ENCODE results near the gene IZUMO2. TPM values are rescaled to one million over a fixed set of nuclear protein-coding genes. Genes with fewer than 3 reads are reported as not detected.
"Not testable (repeated sequence)": the region's sequence is repeated elsewhere in the genome, so short reads cannot be mapped to it uniquely, and the experiment has no call there.

Gene IZUMO2
- total RNA-seq, 1 donor from 2014 or later: not detected

DNA sequence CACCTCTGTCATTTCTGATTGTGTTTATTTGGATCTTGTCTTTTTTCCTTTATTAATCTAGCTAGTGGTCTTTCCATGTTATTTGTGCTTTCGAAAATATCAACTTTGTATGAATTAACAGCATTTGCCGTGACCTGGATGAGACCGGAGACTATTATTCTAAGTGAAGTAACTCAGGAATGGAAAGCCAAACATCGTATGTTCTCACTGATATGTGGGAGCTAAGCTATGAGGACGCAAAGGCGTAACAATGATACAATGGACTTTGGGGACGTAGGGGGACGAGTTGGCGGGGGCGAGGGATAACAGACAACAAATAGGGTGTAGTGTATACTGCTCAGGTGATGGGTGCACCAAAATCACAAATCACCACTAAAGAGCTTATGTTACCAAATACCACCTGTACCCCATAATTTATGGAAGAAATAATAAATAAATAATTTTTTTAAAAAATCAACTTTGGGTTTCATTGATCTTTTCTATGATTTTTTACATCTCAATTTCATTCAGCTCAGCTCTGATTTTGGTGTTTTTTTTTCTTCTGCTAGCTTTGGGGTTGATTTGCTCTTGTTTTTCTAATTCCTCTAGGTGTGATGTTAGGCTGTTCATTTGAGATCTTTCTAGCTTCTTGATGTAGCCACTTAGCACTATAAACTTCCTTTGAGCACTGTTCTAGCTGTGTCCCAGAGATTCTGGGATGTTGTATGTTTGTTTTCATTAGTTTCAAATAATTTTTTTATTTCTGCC lies 27.1 kb downstream of the IZUMO2 start:
- H3K4me1 Mint-ChIP-seq (ENCODE audit: unreplicated experiment); H3K36me3 Mint-ChIP-seq (ENCODE audit: unreplicated experiment): not testable (repeated sequence)

DNA sequence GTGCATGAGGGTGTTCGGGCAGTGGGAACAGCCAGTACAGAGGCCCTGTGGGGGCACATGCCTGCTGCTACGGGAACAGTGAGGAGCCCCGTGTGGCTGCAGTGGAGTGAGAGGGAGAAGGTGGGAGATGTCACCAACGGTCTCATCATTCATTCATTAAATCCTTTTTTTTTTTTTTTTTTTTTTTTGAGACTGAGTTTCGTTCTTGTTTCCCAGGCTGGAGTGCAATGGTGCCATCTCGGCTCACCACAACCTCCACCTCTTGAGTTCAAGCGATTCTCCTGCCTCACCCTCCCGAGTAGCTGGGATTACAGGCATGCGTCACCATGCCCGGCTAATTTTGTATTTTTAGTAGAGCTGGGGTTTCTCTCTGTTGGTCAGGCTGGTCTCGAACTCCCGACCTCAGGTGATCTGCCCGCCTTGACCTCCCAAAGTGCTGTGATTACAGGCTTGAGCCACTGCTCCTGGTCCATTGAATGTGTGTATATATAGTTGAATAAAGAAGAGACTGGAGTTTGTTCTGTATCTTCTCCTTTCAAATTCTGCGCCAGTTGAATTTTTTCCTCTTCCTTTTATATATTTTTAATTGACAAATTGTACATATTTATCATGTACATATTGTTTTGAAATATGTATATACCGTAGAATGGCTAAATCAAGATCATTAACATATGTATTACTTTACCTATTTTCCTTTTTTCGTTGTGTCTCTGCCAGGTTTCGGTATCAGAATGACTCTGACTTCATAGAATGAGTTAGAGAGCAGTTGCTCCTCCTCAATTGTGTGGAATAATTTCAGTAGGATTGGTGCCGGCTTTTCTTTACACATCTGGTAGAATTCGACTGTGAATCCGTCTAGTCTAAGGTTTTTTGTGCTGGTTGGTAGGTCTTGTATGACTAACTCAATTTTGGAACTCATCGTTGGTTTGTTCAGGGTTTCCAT lies 28.0 kb downstream of the IZUMO2 start:
- not testable (repeated sequence) for H3K9me3 Mint-ChIP-seq (ENCODE audit: unreplicated experiment); H3K4me3 Mint-ChIP-seq (ENCODE audit: unreplicated experiment); H3K4me1 Mint-ChIP-seq (ENCODE audit: unreplicated experiment); H3K27ac Mint-ChIP-seq (ENCODE audit: unreplicated experiment); DNase-seq (ENCODE audit: extremely low spot score, unreplicated experiment); H3K27me3 Mint-ChIP-seq (ENCODE audit: unreplicated experiment); H3K36me3 Mint-ChIP-seq (ENCODE audit: unreplicated experiment)

More for the DNA sequence above, 27.1 kb downstream of the IZUMO2 start:
- not testable (repeated sequence) for H3K9me3 Mint-ChIP-seq (ENCODE audit: unreplicated experiment); H3K27ac Mint-ChIP-seq (ENCODE audit: unreplicated experiment); H3K4me3 Mint-ChIP-seq (ENCODE audit: unreplicated experiment); H3K27me3 Mint-ChIP-seq (ENCODE audit: unreplicated experiment)
- DNase-seq (ENCODE audit: extremely low spot score, unreplicated experiment): peak; percentile 88

DNA sequence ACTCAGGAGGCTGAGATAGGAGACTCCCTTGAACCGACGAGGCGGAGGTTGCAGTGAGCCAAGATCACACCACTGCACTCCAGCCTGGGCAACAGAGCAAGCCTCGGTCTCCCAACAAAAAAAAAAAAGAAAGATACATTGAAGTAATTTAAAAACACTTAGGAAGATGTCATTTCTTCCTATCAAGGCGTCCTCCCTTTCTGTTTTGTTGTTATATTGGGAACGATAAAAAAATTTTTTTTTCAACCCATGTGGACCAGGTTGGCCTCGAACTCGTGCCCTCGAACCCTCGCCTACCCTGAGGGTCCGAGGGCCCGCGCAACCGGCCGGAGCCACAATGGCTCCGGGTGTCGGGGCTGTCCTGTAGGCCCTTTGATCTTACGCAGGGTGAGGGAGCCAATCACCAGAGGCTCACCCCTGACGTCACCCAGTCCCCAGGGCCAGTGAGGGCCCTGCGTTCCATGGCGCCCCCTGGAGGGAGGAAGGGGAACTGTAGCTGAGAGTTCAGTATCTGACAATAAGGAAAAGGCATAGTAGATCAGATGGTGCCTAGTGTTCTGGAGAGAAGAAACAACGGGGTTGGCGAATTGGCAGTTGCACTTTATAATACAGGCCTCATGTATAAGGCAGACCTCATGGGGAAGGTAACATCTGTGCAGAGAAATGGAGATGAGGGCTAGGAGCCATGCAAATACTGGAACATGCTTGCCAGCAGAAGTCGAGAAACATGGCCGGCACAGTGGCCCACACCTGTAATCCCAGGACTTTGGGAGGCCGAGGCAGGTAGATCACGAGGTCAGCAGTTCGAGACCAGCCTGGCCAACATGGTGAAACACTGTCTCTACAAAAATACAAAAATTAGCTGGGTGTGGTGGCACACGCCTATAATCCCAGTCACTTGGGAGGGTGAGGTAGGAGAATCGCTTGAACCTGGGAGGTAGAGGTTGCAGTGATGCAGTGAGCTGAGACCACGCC lies 29.3 kb downstream of the IZUMO2 start:
- not testable (repeated sequence) for H3K4me1 Mint-ChIP-seq (ENCODE audit: unreplicated experiment); H3K36me3 Mint-ChIP-seq (ENCODE audit: unreplicated experiment); H3K27me3 Mint-ChIP-seq (ENCODE audit: unreplicated experiment); H3K9me3 Mint-ChIP-seq (ENCODE audit: unreplicated experiment); DNase-seq (ENCODE audit: extremely low spot score, unreplicated experiment); H3K4me3 Mint-ChIP-seq (ENCODE audit: unreplicated experiment); H3K27ac Mint-ChIP-seq (ENCODE audit: unreplicated experiment)

DNA sequence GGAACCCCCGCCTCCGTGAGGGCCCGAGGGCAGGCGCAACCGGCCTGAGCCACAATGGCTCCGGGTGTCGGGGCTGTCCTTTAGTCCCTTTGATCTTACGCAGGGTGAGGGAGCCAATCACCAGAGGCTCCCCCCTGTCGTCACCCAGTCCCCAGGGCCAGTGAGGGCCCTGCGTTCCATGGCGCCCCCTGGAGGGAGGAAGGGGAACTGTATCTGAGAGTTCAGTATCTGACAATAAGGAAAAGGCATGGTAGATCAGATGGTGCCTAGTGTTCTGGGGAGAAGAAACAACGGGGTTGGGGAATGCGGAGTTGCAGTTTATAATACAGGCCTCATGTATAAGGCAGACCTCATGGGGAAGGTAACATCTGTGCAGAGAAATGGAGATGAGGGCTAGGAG lies 59.1 kb downstream of the IZUMO2 start:
- DNase-seq (ENCODE audit: extremely low spot score, unreplicated experiment); H3K36me3 Mint-ChIP-seq (ENCODE audit: unreplicated experiment); H3K4me1 Mint-ChIP-seq (ENCODE audit: unreplicated experiment); H3K27me3 Mint-ChIP-seq (ENCODE audit: unreplicated experiment); H3K4me3 Mint-ChIP-seq (ENCODE audit: unreplicated experiment); H3K9me3 Mint-ChIP-seq (ENCODE audit: unreplicated experiment); H3K27ac Mint-ChIP-seq (ENCODE audit: unreplicated experiment): not testable (repeated sequence)

DNA sequence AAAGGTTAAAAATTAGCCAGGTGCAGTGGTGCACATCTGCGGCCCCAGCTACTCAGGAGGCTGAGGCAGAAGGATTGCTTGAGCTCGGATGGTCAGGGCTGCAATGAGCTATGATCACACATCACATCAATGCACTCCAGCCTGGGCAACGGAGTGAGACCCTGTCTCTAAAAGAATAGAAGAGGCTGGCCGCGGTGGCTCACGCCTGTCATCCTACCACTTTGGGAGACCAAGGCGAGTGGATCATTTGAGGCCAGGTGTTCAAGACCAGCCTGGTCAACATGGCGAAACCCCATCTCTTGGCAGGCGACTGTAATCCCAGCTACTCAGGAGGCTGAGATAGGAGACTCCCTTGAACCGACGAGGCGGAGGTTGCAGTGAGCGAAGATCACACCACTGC lies 59.7 kb downstream of the IZUMO2 start:
- not testable (repeated sequence) for H3K27ac Mint-ChIP-seq (ENCODE audit: unreplicated experiment); H3K36me3 Mint-ChIP-seq (ENCODE audit: unreplicated experiment); H3K4me1 Mint-ChIP-seq (ENCODE audit: unreplicated experiment); H3K9me3 Mint-ChIP-seq (ENCODE audit: unreplicated experiment); DNase-seq (ENCODE audit: extremely low spot score, unreplicated experiment); H3K27me3 Mint-ChIP-seq (ENCODE audit: unreplicated experiment); H3K4me3 Mint-ChIP-seq (ENCODE audit: unreplicated experiment)

Other genes starting within 250 kb of the IZUMO2 start
- 20.1 and 22.0 TPM in 2 replicates for gene ATF5, start 234.1 kb downstream of the IZUMO2 start, total RNA-seq
- gene NUP62, start 233.8 kb downstream of the IZUMO2 start, total RNA-seq: 57.7 and 65.1 TPM in 2 replicates
- gene SIGLEC11, start 202.1 kb downstream of the IZUMO2 start, total RNA-seq: not detected in 2 replicates
- 31.5 and 35.8 TPM in 2 replicates for gene VRK3, start 137.9 kb downstream of the IZUMO2 start, total RNA-seq
- 9.8 and 10.4 TPM in 2 replicates for gene ZNF473, start 137.3 kb downstream of the IZUMO2 start, total RNA-seq
- not detected in 2 replicates for gene MYH14, start 40.3 kb upstream of the IZUMO2 start, total RNA-seq
- gene KCNC3, start 166.1 kb upstream of the IZUMO2 start, total RNA-seq: 1.1 and 1.2 TPM in 2 replicates
- gene NAPSA, start 202.4 kb upstream of the IZUMO2 start, total RNA-seq: 0.16 and 1.3 TPM in 2 replicates
- 53.4 and 64.5 TPM in 2 replicates for gene NR1H2, start 213.2 kb upstream of the IZUMO2 start, total RNA-seq
- gene POLD1, start 221.1 kb upstream of the IZUMO2 start, total RNA-seq: 19.6 and 22.2 TPM in 2 replicates